Karpas-422 (cell line): ENCODE results near the gene PARL. TPM values are rescaled to one million over a fixed set of nuclear protein-coding genes. Genes with fewer than 3 reads are reported as not detected.

Source experiments
- DNase-seq: peaks from one replicate; pipeline ENCODE4 v3.0.0-alpha.2; 2015
- H2AFZ ChIP-seq: fragments of 200-600 bp; sonication (generic); 2 replicates; pipeline ENCODE4 v1.6.1; 2014; ENCODE audit warnings: antibody characterized with exemption, low read length, mixed read lengths
- H3K27ac ChIP-seq: fragments of 200-600 bp; sonication (generic); 2 replicates; pipeline ENCODE4 v1.5.1; 2014; ENCODE audit warnings: mild to moderate bottlenecking, low read length, moderate library complexity
- H3K27me3 ChIP-seq: fragments of 200-600 bp; sonication (generic); 2 replicates; pipeline ENCODE4 v1.6.1; 2014; ENCODE audit warnings: low read length, mixed read lengths
- H3K36me3 ChIP-seq: fragments of 200-600 bp; sonication (generic); 2 replicates; pipeline ENCODE4 v1.6.1; 2014; ENCODE audit warnings: low read length, mixed read lengths; ENCODE audit not compliant: insufficient read depth
- H3K4me1 ChIP-seq: fragments of 200-600 bp; sonication (generic); 2 replicates; pipeline ENCODE4 v1.6.1; 2014; ENCODE audit warnings: mild to moderate bottlenecking, low read length, mixed read lengths
- H3K4me2 ChIP-seq: fragments of 200-600 bp; sonication (generic); 2 replicates; pipeline ENCODE4 v1.6.1; 2014; ENCODE audit warnings: low read length, low read depth, mild to moderate bottlenecking; ENCODE audit not compliant: poor library complexity, severe bottlenecking
- H3K4me3 ChIP-seq: fragments of 200-600 bp; sonication (generic); 2 replicates; pipeline ENCODE4 v1.5.1; 2014; ENCODE audit warnings: mild to moderate bottlenecking, antibody characterized with exemption, low read length, mixed read lengths
- H3K79me2 ChIP-seq: fragments of 200-600 bp; sonication (generic); 2 replicates; pipeline ENCODE4 v1.6.1; 2014; ENCODE audit warnings: mild to moderate bottlenecking, low read length, mixed read lengths
- H3K9ac ChIP-seq: fragments of 200-600 bp; sonication (generic); 2 replicates; pipeline ENCODE4 v1.6.0; 2014; ENCODE audit warnings: low read length
- H3K9me2 ChIP-seq: fragments of 200-600 bp; sonication (generic), shearing (Covaris generic); replicated peaks from 2 replicates; pipeline ENCODE4 v1.6.0; 2014; ENCODE audit warnings: mild to moderate bottlenecking, low read length, moderate library complexity; ENCODE audit not compliant: insufficient read depth
- H3K9me3 ChIP-seq: fragments of 300-700, 200-600 bp; sonication (generic); 2 replicates; pipeline ENCODE4 v1.6.1; 2014; ENCODE audit warnings: low read length, mixed read lengths
- H4K20me1 ChIP-seq: fragments of 200-600 bp; sonication (generic); 2 replicates; pipeline ENCODE4 v1.6.1; 2014; ENCODE audit warnings: mild to moderate bottlenecking, antibody characterized with exemption, low read length, low read depth; ENCODE audit not compliant: insufficient read depth
- total RNA-seq: library from RNA; depleted of rRNA; stranded (reverse); fragments of >200 nt; shearing (Covaris generic); gene quantifications from 2 replicates; pipeline ENCODE4 v1.2.3, GENCODE V29; 2014; ENCODE audit warnings: low replicate concordance

The PARL gene
- total RNA-seq, 1 experiment from 2014 or later, result 48.8 TPM

- peaks cover 18% of the 10 kb centered on the region; the same call in 1 of the 2 replicates for H3K36me3 ChIP-seq
- no peak overlapping the region for H3K4me3 ChIP-seq
- H3K4me2 ChIP-seq, result no peak overlapping the region
- H3K27ac ChIP-seq, result no peak overlapping the region
- no peaks in the 10 kb centered on the region for H3K9me2 ChIP-seq
- no peak for DNase-seq
- no peaks in the 10 kb centered on the region for H4K20me1 ChIP-seq
- H3K4me1 ChIP-seq, result no peaks in the 10 kb centered on the region; the same call in 1 of the 2 replicates
- H3K27me3 ChIP-seq, result no peaks in the 10 kb centered on the region
- no peaks in the 10 kb centered on the region for H3K9me3 ChIP-seq
- no peak overlapping the region for H2AFZ ChIP-seq
- H3K79me2 ChIP-seq, result peaks cover 5% of the 10 kb centered on the region
- H3K9ac ChIP-seq, result no peak overlapping the region
These were observed 67.0 kb downstream of the PARL start for GRCh38 chr3:183817639-183818038.

- no peak overlapping the region for H2AFZ ChIP-seq
- no peaks in the 10 kb centered on the region for H4K20me1 ChIP-seq
- no peaks in the 10 kb centered on the region for H3K9me3 ChIP-seq
- no peak overlapping the region for H3K4me2 ChIP-seq
- no peak overlapping the region for H3K9ac ChIP-seq
- no peak overlapping the region for H3K4me3 ChIP-seq
- no peak overlapping the region for H3K27ac ChIP-seq
- DNase-seq, result no peak
- no peaks in the 10 kb centered on the region for H3K9me2 ChIP-seq
- no peaks in the 10 kb centered on the region for H3K27me3 ChIP-seq
- H3K4me1 ChIP-seq, result no peaks in the 10 kb centered on the region; the same call in 1 of the 2 replicates
- H3K79me2 ChIP-seq, result no peaks in the 10 kb centered on the region
- peaks cover 18% of the 10 kb centered on the region; the same call in 1 of the 2 replicates for H3K36me3 ChIP-seq
These were observed 67.8 kb downstream of the PARL start for GRCh38 chr3:183816681-183817510.

GRCh38 chr3:183815951-183816475, 68.7 kb downstream of the PARL start:
- no peaks in the 10 kb centered on the region for H3K9me2 ChIP-seq
- no peak overlapping the region for H3K9ac ChIP-seq
- no peaks in the 10 kb centered on the region for H3K9me3 ChIP-seq
- H2AFZ ChIP-seq, result no peak overlapping the region
- H3K36me3 ChIP-seq, result peaks cover 20% of the 10 kb centered on the region; the same call in 1 of the 2 replicates
- no peak overlapping the region for H3K4me3 ChIP-seq
- H3K4me1 ChIP-seq, result no peaks in the 10 kb centered on the region; the same call in 1 of the 2 replicates
- no peak overlapping the region for H3K27ac ChIP-seq
- H3K27me3 ChIP-seq, result no peaks in the 10 kb centered on the region
- H4K20me1 ChIP-seq, result no peaks in the 10 kb centered on the region
- H3K4me2 ChIP-seq, result no peak overlapping the region
- DNase-seq, result no peak
- no peaks in the 10 kb centered on the region for H3K79me2 ChIP-seq

- no peak overlapping the region for H3K9ac ChIP-seq
- H3K27ac ChIP-seq, result no peak overlapping the region
- H3K4me2 ChIP-seq, result no peak overlapping the region
- no peaks in the 10 kb centered on the region for H3K79me2 ChIP-seq
- no peaks in the 10 kb centered on the region for H3K9me2 ChIP-seq
- no peaks in the 10 kb centered on the region; the same call in 1 of the 2 replicates for H3K4me1 ChIP-seq
- H4K20me1 ChIP-seq, result no peaks in the 10 kb centered on the region
- H2AFZ ChIP-seq, result no peak overlapping the region
- no peaks in the 10 kb centered on the region for H3K27me3 ChIP-seq
- no peak for DNase-seq
- no peaks in the 10 kb centered on the region for H3K9me3 ChIP-seq
- H3K36me3 ChIP-seq, result peaks cover 25% of the 10 kb centered on the region; the same call in 1 of the 2 replicates
- no peak overlapping the region for H3K4me3 ChIP-seq
These were observed 69.1 kb downstream of the PARL start for GRCh38 chr3:183815563-183815940.

- H3K4me1 ChIP-seq, result no peaks in the 10 kb centered on the region; the same call in 1 of the 2 replicates
- no peaks in the 10 kb centered on the region for H3K27me3 ChIP-seq
- no peaks in the 10 kb centered on the region for H3K9me2 ChIP-seq
- H3K9me3 ChIP-seq, result no peaks in the 10 kb centered on the region
- no peaks in the 10 kb centered on the region for H4K20me1 ChIP-seq
- no peak overlapping the region for H2AFZ ChIP-seq
- H3K27ac ChIP-seq, result no peak overlapping the region
- H3K36me3 ChIP-seq, result peaks cover 37% of the 10 kb centered on the region
- no peak for DNase-seq
- no peak overlapping the region for H3K4me3 ChIP-seq
- H3K9ac ChIP-seq, result no peak overlapping the region
- no peak overlapping the region for H3K4me2 ChIP-seq
- H3K79me2 ChIP-seq, result no peaks in the 10 kb centered on the region
These were observed 70.4 kb downstream of the PARL start for GRCh38 chr3:183814240-183814639.

- Histone ChIP-seq H3K4me1 (no peaks in the 10 kb centered on the region; the same call in 1 of the 2 replicates), H2AFZ (no peak overlapping the region), H3K27ac (no peak overlapping the region), H3K4me2 (no peak overlapping the region), H4K20me1 (no peaks in the 10 kb centered on the region), H3K9me2 (no peaks in the 10 kb centered on the region), H3K27me3 (no peaks in the 10 kb centered on the region), H3K79me2 (no peaks in the 10 kb centered on the region), H3K4me3 (no peak overlapping the region), H3K36me3 (peaks cover 46% of the 10 kb centered on the region), H3K9me3 (no peaks in the 10 kb centered on the region), H3K9ac (no peak overlapping the region)
- DNase-seq, result no peak
These were observed 71.8 kb downstream of the PARL start for GRCh38 chr3:183812761-183813445.

- Histone ChIP-seq H3K4me3 (no peak overlapping the region), H3K4me2 (no peak overlapping the region), H3K9me3 (no peaks in the 10 kb centered on the region), H2AFZ (no peak overlapping the region), H3K4me1 (no peaks in the 10 kb centered on the region; the same call in 1 of the 2 replicates), H3K79me2 (no peaks in the 10 kb centered on the region), H3K9ac (no peak overlapping the region), H3K27me3 (no peaks in the 10 kb centered on the region), H3K9me2 (no peaks in the 10 kb centered on the region), H3K36me3 (peaks cover 58% of the 10 kb centered on the region), H3K27ac (no peak overlapping the region), H4K20me1 (no peaks in the 10 kb centered on the region)
- no peak for DNase-seq
These were observed 73.0 kb downstream of the PARL start for GRCh38 chr3:183811638-183812037.
